Panc1 (cell line): ENCODE measurements around the gene CRKL.

ENCODE experiments used
- CTCF ChIP-seq: fragments of 450-650 bp; IDR thresholded peaks from 2 replicates; pipeline ENCODE4 v1.5.1; 2017; ENCODE audit warnings: mild to moderate bottlenecking
- POLR2AphosphoS5 ChIP-seq: IDR thresholded peaks from 2 replicates; pipeline ENCODE4 v1.6.1; 2012; ENCODE audit warnings: mild to moderate bottlenecking, low read depth, low read length, moderate library complexity
- REST ChIP-seq, 2 experiments: IDR thresholded peaks; 2 replicates each; pipeline ENCODE4 v1.6.1; 2011 to 2012; ENCODE audit warnings: low read depth in 2 of 2, control low read depth in 1 of 2, low read length in 1 of 2, mild to moderate bottlenecking in 1 of 2, moderate library complexity in 1 of 2; ENCODE audit not compliant: insufficient read depth in 1 of 2
- SIN3A ChIP-seq: IDR thresholded peaks from 2 replicates; pipeline ENCODE4 v1.6.1; 2012; ENCODE audit warnings: low read depth, mild to moderate bottlenecking, low read length, moderate library complexity, borderline replicate concordance; ENCODE audit not compliant: insufficient read depth
- TCF7L2 ChIP-seq: IDR thresholded peaks from 2 replicates; pipeline ENCODE4 v1.6.1; 2011; ENCODE audit warnings: mild to moderate bottlenecking, low read depth, low read length, inconsistent platforms

- TF ChIP-seq SIN3A (no peak), CTCF (no peak), REST (IDR thresholded peaks at IDR 0.05; ENCODE audit: insufficient read depth in 1 of 2, low read depth in 2 of 2, low read length in 1 of 2) (no peak), TCF7L2 (no peak), POLR2AphosphoS5 (no peak)
These were observed 77.1 kb downstream of the CRKL start for GRCh38 chr22:20994128-20994901.
